ENCODE measurements around the gene MDGA2.

The MDGA2 gene

GRCh38 chr14:46840944-46841720, 834.3 kb downstream of the MDGA2 start:
- no peak for DNase-seq

DNA sequence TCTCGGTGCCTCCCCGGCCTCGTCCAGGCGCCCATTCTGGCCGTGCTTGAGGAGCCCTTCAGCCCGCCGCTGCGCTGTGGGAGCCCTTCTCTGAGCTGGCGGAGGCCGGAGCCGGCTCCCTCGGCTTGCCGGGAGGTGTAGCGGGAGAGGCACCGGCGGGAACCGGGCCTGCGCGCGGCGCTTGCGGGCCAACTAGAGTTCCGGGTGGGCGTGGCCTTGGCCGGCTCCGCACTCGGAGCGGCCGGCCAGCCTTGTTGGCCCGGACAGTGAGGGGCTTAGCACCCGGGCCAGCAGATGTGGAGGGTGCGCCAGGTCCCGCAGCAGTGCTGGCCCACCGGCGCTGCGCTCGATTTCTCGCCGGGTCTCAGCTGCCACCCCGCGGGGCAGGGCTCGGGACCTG, 855.1 kb downstream of the MDGA2 start:
- DNase-seq = no peak

GRCh38 chr14:46819117-46819516, 856.3 kb downstream of the MDGA2 start:
- no peak for DNase-seq

GRCh38 chr14:46818147-46818546, 857.3 kb downstream of the MDGA2 start:
- no peak for DNase-seq

DNA sequence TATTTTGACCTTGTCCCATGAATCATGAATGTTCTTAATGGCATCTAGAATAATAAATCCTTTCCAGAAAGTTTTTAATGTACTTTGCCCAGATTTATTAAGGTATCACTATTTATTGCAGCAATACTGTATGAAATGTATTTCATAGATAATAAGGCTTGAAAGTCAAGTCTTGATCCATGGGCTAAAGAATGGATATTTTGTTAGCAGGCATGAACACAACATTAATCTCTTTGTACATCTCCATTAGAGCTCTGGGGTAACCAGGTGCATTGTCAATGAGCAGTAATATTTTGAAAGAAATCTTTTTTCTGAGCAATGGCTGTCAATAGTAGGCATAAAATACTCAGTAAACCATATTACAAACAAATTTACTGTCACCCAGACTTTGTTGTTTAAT, 882.3 kb downstream of the MDGA2 start:
- no peak for DNase-seq
